H1 (cell line): ENCODE data around the gene TEX30. TPM values are rescaled to one million over a fixed set of nuclear protein-coding genes. Genes with fewer than 3 reads are reported as not detected.

Experiments used
- CTCF ChIA-PET: fragments of 300-600 bp; sonication (Branson Sonifier 250); formaldehyde crosslinking; loops from one replicate; lab custom pipeline; 2021; ENCODE audit not compliant: partially characterized antibody; lab: Charles Lee
- POLR2A ChIA-PET: fragments of 300-600 bp; sonication (Branson Sonifier 250); formaldehyde crosslinking; loops from one replicate; lab custom pipeline; 2021; ENCODE audit warnings: inconsistent platforms; ENCODE audit not compliant: partially characterized antibody; lab: Charles Lee
- DNase-seq, 2 experiments: peaks; one replicate each; pipeline versions ENCODE4 v3.0.0 to v3.0.0-alpha.2; 2010 to 2022; ENCODE audit warnings: low spot score in 2 of 2, low read depth in 1 of 2, mixed read lengths in 1 of 2
- FAIRE-seq: peaks from 2 replicates; lab custom pipeline; 2011; peaks lifted over from hg19 to GRCh38; lab: Jason Lieb, UNC
- H2AFZ ChIP-seq: 2 replicates; pipeline ENCODE4 v1.8.1; 2012; ENCODE audit warnings: low read length, inconsistent platforms
- H2AK5ac ChIP-seq: 2 replicates; pipeline ENCODE4 v1.6.1; 2013; ENCODE audit warnings: low read depth, low read length
- H2BK120ac ChIP-seq: replicated peaks from 2 replicates; pipeline ENCODE3; 2013; ENCODE audit warnings: low read depth, low read length, inconsistent platforms
- H2BK12ac ChIP-seq: 2 replicates; pipeline ENCODE4 v1.6.1; 2013; ENCODE audit warnings: low read depth, low read length
- H2BK15ac ChIP-seq: 2 replicates; pipeline ENCODE4 v1.6.1; 2013; ENCODE audit warnings: low read length
- H2BK20ac ChIP-seq: 2 replicates; pipeline ENCODE4 v1.6.1; 2013; ENCODE audit warnings: low read length
- H2BK5ac ChIP-seq: 2 replicates; pipeline ENCODE4 v1.6.1; 2013; ENCODE audit warnings: low read depth, low read length
- H3K14ac ChIP-seq: 2 replicates; pipeline ENCODE4 v1.6.1; 2013; ENCODE audit warnings: inconsistent platforms; ENCODE audit not compliant: insufficient read length
- H3K18ac ChIP-seq: 2 replicates; pipeline ENCODE4 v1.6.1; 2013; ENCODE audit warnings: low read length; ENCODE audit errors: extremely low read depth
- H3K23ac ChIP-seq: 2 replicates; pipeline ENCODE4 v1.6.1; 2013; ENCODE audit warnings: inconsistent platforms; ENCODE audit not compliant: insufficient read length
- H3K23me2 ChIP-seq: 2 replicates; pipeline ENCODE4 v1.6.1; 2013; ENCODE audit warnings: low read depth, low read length
- H3K27ac ChIP-seq: 2 replicates; pipeline ENCODE4 v1.6.1; 2011; ENCODE audit warnings: low read depth, low read length, inconsistent platforms
- H3K27me3 ChIP-seq, 4 experiments: replicated peaks in 1 of 4; 1 replicate in 1 of 4; 2 replicates in 3 of 4; pipeline versions ENCODE4 v1.6.1 to v1.8.1; 2011 to 2013; ENCODE audit warnings: low read length in 3 of 4, mild to moderate bottlenecking in 3 of 4, inconsistent platforms in 2 of 4, mixed read lengths in 2 of 4, moderate library complexity in 1 of 4; ENCODE audit not compliant: control insufficient read depth in 3 of 4, insufficient read depth in 3 of 4; ENCODE audit errors: extremely low read depth in 1 of 4
- H3K36me3 ChIP-seq, 4 experiments: 2 replicates each; pipeline versions ENCODE4 v1.6.1 to v1.8.1; 2011 to 2013; ENCODE audit warnings: mild to moderate bottlenecking in 4 of 4, low read length in 3 of 4, moderate library complexity in 2 of 4, control low read depth in 1 of 4, inconsistent platforms in 1 of 4; ENCODE audit not compliant: insufficient read depth in 4 of 4, control insufficient read depth in 2 of 4
- H3K4ac ChIP-seq: replicated peaks from 2 replicates; pipeline ENCODE3; 2013; ENCODE audit warnings: low read length, low read depth, mixed read lengths, inconsistent platforms; ENCODE audit not compliant: insufficient read length
- H3K4me1 ChIP-seq, 4 experiments: replicated peaks in 1 of 4; 1 replicate in 1 of 4; 2 replicates in 3 of 4; pipeline versions ENCODE4 v1.6.1 to v1.8.1; 2011 to 2013; ENCODE audit warnings: low read length in 3 of 4, inconsistent platforms in 2 of 4, mixed read lengths in 1 of 4; ENCODE audit not compliant: insufficient read depth in 4 of 4, control insufficient read depth in 3 of 4
- H3K4me2 ChIP-seq, 2 experiments: 2 replicates each; pipeline versions ENCODE4 v1.6.1 to v1.8.1; 2011 to 2013; ENCODE audit warnings: low read depth in 2 of 2, low read length in 2 of 2, control low read depth in 1 of 2, inconsistent platforms in 1 of 2, mild to moderate bottlenecking in 1 of 2; ENCODE audit not compliant: insufficient read depth in 1 of 2
- H3K4me3 ChIP-seq, 4 experiments: fragments of 200-600, 300-600 bp in 1 of 4; sonication (generic), shearing (Covaris generic), sonication (Bioruptor Twin) in 1 of 4; 2 replicates each; pipeline versions ENCODE4 v1.5.1 to v1.8.1; 2011 to 2016; ENCODE audit warnings: low read length in 4 of 4, low read depth in 3 of 4, control low read depth in 2 of 4, inconsistent platforms in 2 of 4, mild to moderate bottlenecking in 2 of 4, mixed read lengths in 1 of 4, moderate library complexity in 1 of 4; ENCODE audit not compliant: insufficient read depth in 2 of 4; ENCODE audit errors: extremely low read depth in 1 of 4
- H3K56ac ChIP-seq: replicated peaks from 2 replicates; pipeline ENCODE3; 2013; ENCODE audit warnings: low read depth, mild to moderate bottlenecking, mixed read lengths, low read length, inconsistent platforms; ENCODE audit not compliant: insufficient read length
- H3K79me1 ChIP-seq: 2 replicates; pipeline ENCODE4 v1.6.1; 2013; ENCODE audit warnings: low read depth, low read length, control low read depth
- H3K79me2 ChIP-seq, 2 experiments: 2 replicates each; pipeline versions ENCODE4 v1.6.1 to v1.8.1; 2012 to 2013; ENCODE audit warnings: low read length in 2 of 2, mild to moderate bottlenecking in 2 of 2, inconsistent platforms in 1 of 2; ENCODE audit not compliant: insufficient read depth in 2 of 2, control insufficient read depth in 1 of 2
- H3K9ac ChIP-seq, 4 experiments: replicated peaks in 1 of 4; 1 replicate in 1 of 4; 2 replicates in 3 of 4; pipeline versions ENCODE4 v1.6.1 to v1.8.1; 2011 to 2013; ENCODE audit warnings: low read depth in 3 of 4, low read length in 3 of 4, control low read depth in 2 of 4, mild to moderate bottlenecking in 2 of 4, moderate library complexity in 2 of 4, inconsistent platforms in 1 of 4; ENCODE audit errors: extremely low read depth in 1 of 4
- H3K9me3 ChIP-seq, 2 experiments: 2 replicates each; pipeline versions ENCODE4 v1.6.1 to v1.8.1; 2012 to 2013; ENCODE audit warnings: mild to moderate bottlenecking in 2 of 2, moderate library complexity in 2 of 2, control low read depth in 1 of 2, inconsistent platforms in 1 of 2, low read depth in 1 of 2, low read length in 1 of 2, mixed read lengths in 1 of 2; ENCODE audit not compliant: insufficient read depth in 2 of 2
- H4K20me1 ChIP-seq, 2 experiments: replicated peaks in 1 of 2; 2 replicates each; pipeline versions ENCODE3 to v1.8.1; 2011 to 2013; ENCODE audit warnings: inconsistent platforms in 2 of 2, low read length in 2 of 2, mild to moderate bottlenecking in 1 of 2; ENCODE audit not compliant: insufficient read depth in 2 of 2, control insufficient read depth in 1 of 2
- H4K5ac ChIP-seq: 2 replicates; pipeline ENCODE4 v1.6.1; 2013; ENCODE audit warnings: low read length, low read depth, mixed read lengths, inconsistent platforms; ENCODE audit not compliant: insufficient read length
- H4K8ac ChIP-seq: 2 replicates; pipeline ENCODE4 v1.8.0; 2013; ENCODE audit warnings: mild to moderate bottlenecking, moderate library complexity, low read length, inconsistent platforms; ENCODE audit not compliant: insufficient read depth; ENCODE audit errors: extremely low read depth
- H4K91ac ChIP-seq: replicated peaks from 2 replicates; pipeline ENCODE3; 2013; ENCODE audit warnings: low read length, mixed read lengths, inconsistent platforms; ENCODE audit not compliant: insufficient read length
- BCL11A ChIP-seq, 2 experiments: IDR thresholded peaks; one replicate each; pipeline ENCODE4 v1.6.1; 2011; ENCODE audit warnings: low read depth in 2 of 2, low read length in 2 of 2, mild to moderate bottlenecking in 2 of 2
- BRCA1 ChIP-seq: IDR thresholded peaks from 2 replicates; pipeline ENCODE4 v1.6.1; 2012; ENCODE audit warnings: low read depth, low read length, improper control_type of control experiment
- CBX5 ChIP-seq: fragments of 300-800, 300-1000 bp; sonication (generic); IDR thresholded peaks from 2 replicates; pipeline ENCODE4 v1.7.1; 2016; ENCODE audit warnings: antibody characterized with exemption, low read length, low read depth
- CEBPB ChIP-seq: IDR thresholded peaks from 2 replicates; pipeline ENCODE4 v1.6.1; 2012; ENCODE audit warnings: low read depth, low read length
- FOSL1 ChIP-seq: IDR thresholded peaks from 2 replicates; pipeline ENCODE4 v1.6.1; 2011; ENCODE audit warnings: mild to moderate bottlenecking, low read depth, low read length, moderate library complexity; ENCODE audit not compliant: insufficient read depth
- HDAC6 ChIP-seq: IDR thresholded peaks from one replicate; pipeline ENCODE4 v1.7.1; 2012; ENCODE audit warnings: low read depth, mild to moderate bottlenecking, inconsistent platforms, low read length, moderate library complexity
- NRF1 ChIP-seq: IDR thresholded peaks from 2 replicates; pipeline ENCODE4 v1.6.1; 2011; ENCODE audit warnings: mild to moderate bottlenecking, low read depth, low read length, improper control_type of control experiment
- TBP ChIP-seq: IDR thresholded peaks from 2 replicates; pipeline ENCODE4 v1.6.1; 2011; ENCODE audit warnings: low read depth, low read length, improper control_type of control experiment
- TCF12 ChIP-seq: IDR thresholded peaks from 2 replicates; pipeline ENCODE4 v1.6.1; 2011; ENCODE audit warnings: low read depth, mild to moderate bottlenecking, low read length
- WGBS, 2 experiments: shearing (Covaris generic) in 1 of 2; methylation state at CpG; one replicate each; pipeline versions ENCODE4 v1.1.6 to v1.1.7; 2013 to 2015; ENCODE audit warnings: low lambda C conversion rate in 2 of 2, mixed read lengths in 2 of 2, inconsistent platforms in 1 of 2, low coverage in 1 of 2, missing lambda C conversion rate in 1 of 2; ENCODE audit not compliant: insufficient replicate concordance in 2 of 2, insufficient coverage in 1 of 2, insufficient read length in 1 of 2; ENCODE audit errors: extremely low coverage in 1 of 2, missing lambda C conversion rate in 1 of 2; 5-methylcytosine and 5-hydroxymethylcytosine counted together
- polyA plus RNA-seq, 7 experiments: library from polyadenylated mRNA; depleted of rRNA in 3 of 7; stranded (reverse) in 5 of 7; unstranded in 2 of 7; fragments of >200 nt in 5 of 7; fragments of 200-250 nt in 2 of 7; gene quantifications; 1 replicate in 5 of 7; 2 replicates in 1 of 7; 4 replicates in 1 of 7; pipeline versions ENCODE4 v1.2.1 to v1.2.3, GENCODE V29; 2011 to 2013; ENCODE audit warnings: missing spikeins in 2 of 7, mixed read lengths in 2 of 7
- total RNA-seq: library from RNA; stranded (reverse); fragmentation: NEBNext Ultra II Directional; extraction: Animal tissue kit (Norgen Biotek cat#: 25700); gene quantifications from 2 replicates; pipeline ENCODE4 v1.2.1, GENCODE V29; 2021

TEX30 gene
- total and polyA plus RNA-seq, 2 of the 8 experiments (the other 6 are each of a cell fraction or from before 2014, with no cell fraction given): 6.5 to 10.3 TPM

DNA sequence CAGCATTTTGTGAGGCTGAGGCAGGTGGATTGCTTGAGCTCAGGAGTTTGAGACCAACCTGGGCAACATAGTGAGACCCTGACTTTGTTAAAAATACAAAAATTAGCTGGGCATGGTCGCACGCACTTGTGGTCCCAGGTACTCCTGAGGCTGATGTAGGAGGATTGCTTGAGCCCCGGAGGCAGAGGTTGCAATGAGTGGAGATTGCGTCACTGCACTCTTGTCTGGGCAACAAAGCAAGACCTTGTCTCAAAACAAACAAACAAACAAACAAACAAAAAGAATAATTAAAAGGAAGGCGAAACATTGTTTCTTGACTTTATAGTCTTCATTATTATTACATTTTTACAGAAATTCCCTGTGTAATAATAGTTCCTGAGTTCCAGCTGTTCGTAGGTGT is 41.2 kb upstream of the TEX30 start:
- Histone ChIP-seq H2AFZ (no peak overlapping the region), H3K27ac (no peak overlapping the region), H2BK120ac (no peak overlapping the region), H2BK5ac (no peak overlapping the region), H3K79me1 (no peaks in the 10 kb centered on the region)
- 91% methylated on average over 6 of the region's 6 CpGs; no CpG with 5 or more reads in 1 of the 2 experiments for WGBS, 2 experiments
- no peak for TF ChIP-seq FOSL1
- TF ChIP-seq NRF1: no peak
- TF ChIP-seq TBP: no peak
- TF ChIP-seq HDAC6: no peak
- TF ChIP-seq CBX5: no peak
- peak; percentile 45; the same call in 1 of the 2 replicates for TF ChIP-seq CEBPB
- no peak for TF ChIP-seq TCF12
- TF ChIP-seq BRCA1: no peak
- TF ChIP-seq BCL11A (IDR thresholded peaks at IDR 0.05; ENCODE audit: low read depth in 2 of 2, low read length in 2 of 2): no peak
- TF ChIP-seq, all 59 proteins: peak for 1
- Histone ChIP-seq H2AK5ac (no peak overlapping the region), H4K8ac (no peak overlapping the region), H3K4me3 (no peak overlapping the region), H3K4me2 (no peak overlapping the region), H3K9ac (no peak overlapping the region), H4K91ac (no peak overlapping the region), H4K20me1 (no peaks in the 10 kb centered on the region), H3K36me3 (no peaks in the 10 kb centered on the region), H3K18ac (no peak overlapping the region), H3K79me2 (no peaks in the 10 kb centered on the region), H2BK15ac (no peak overlapping the region), H3K23ac (no peak overlapping the region), H3K14ac (no peak overlapping the region), H3K27me3 (no peaks in the 10 kb centered on the region), H2BK20ac (no peak overlapping the region), H3K4ac (no peak overlapping the region), H4K5ac (no peak overlapping the region), H3K9me3 (no peaks in the 10 kb centered on the region), H3K23me2 (peaks cover 2% of the 10 kb centered on the region; the same call in 1 of the 2 replicates), H2BK12ac (no peak overlapping the region), H3K4me1 (no peaks in the 10 kb centered on the region), H3K56ac (no peak overlapping the region)
- no peak for FAIRE-seq
- no peak for DNase-seq
- POLR2A ChIA-PET: interaction anchor here (1.1 kb wide), 1 partner anchor 31 kb away, joined by 4 read pairs; the partner anchor contains the start of gene ERCC5
- CTCF ChIA-PET: interaction anchor here (1.6 kb wide), 1 partner anchor 9 kb away, joined by 4 read pairs; no protein-coding TSS in a partner anchor
